OCI-LY1 (cell line): ENCODE results near the gene DDX31.

Experiments used
- CTCF ChIP-seq: fragments of 200-600 bp; sonication (generic), shearing (Covaris generic); IDR thresholded peaks from 2 replicates; pipeline ENCODE4 v1.5.1; 2017; ENCODE audit warnings: mild to moderate bottlenecking, antibody characterized with exemption, low read length, moderate library complexity, mixed read lengths
- EZH2 ChIP-seq: fragments of 200-600 bp; sonication (generic), shearing (Covaris generic); IDR thresholded peaks from 2 replicates; pipeline ENCODE4 v1.8.0; 2017; ENCODE audit warnings: borderline replicate concordance, mixed run types, mild to moderate bottlenecking, antibody characterized with exemption, low read length, moderate library complexity, mixed read lengths

- TF ChIP-seq EZH2 (no peak), CTCF (no peak)
Measured at GRCh38 chr9:132557159-132557558, 112.6 kb downstream of the DDX31 start.
